Kidney epithelial cell (primary cell): ENCODE measurements around the gene HTR3A. TPM values are rescaled to one million over a fixed set of nuclear protein-coding genes. Genes with fewer than 3 reads are reported as not detected.

Experiments used
- DNase-seq: peaks from one replicate; pipeline ENCODE4 v3.0.0-alpha.2; 2010; ENCODE audit warnings: low read depth
- H3K27me3 ChIP-seq: 2 replicates; pipeline ENCODE4 v1.6.0; 2011; ENCODE audit warnings: low read length; ENCODE audit not compliant: control insufficient read depth, insufficient read depth
- H3K36me3 ChIP-seq: 2 replicates; pipeline ENCODE4 v1.5.1; 2011; ENCODE audit warnings: low read length; ENCODE audit not compliant: control insufficient read depth, insufficient read depth
- H3K4me3 ChIP-seq: 2 replicates; pipeline ENCODE4 v1.5.1; 2011; ENCODE audit warnings: low read depth, mild to moderate bottlenecking, control low read depth, low read length
- CTCF ChIP-seq: IDR thresholded peaks from 2 replicates; pipeline ENCODE4 v1.5.1; 2011; ENCODE audit warnings: mild to moderate bottlenecking, moderate library complexity, low read length, control low read depth, inconsistent platforms; ENCODE audit not compliant: insufficient read depth, poor library complexity, severe bottlenecking
- total RNA-seq: library from RNA; depleted of rRNA; stranded (reverse); fragments of >200 nt; gene quantifications from 2 replicates; pipeline ENCODE4 v1.2.3, GENCODE V29; 2015

The HTR3A gene
- total RNA-seq, 1 donor from 2014 or later: 0.25 TPM

- no peak for DNase-seq
- H3K36me3 ChIP-seq: no peaks in the 10 kb centered on the region
- no peak overlapping the region for H3K4me3 ChIP-seq
- no peak for TF ChIP-seq CTCF
- H3K27me3 ChIP-seq: peaks cover 9% of the 10 kb centered on the region
Measured at GRCh38 chr11:113998574-113998973, 23.7 kb downstream of the HTR3A start.

GRCh38 chr11:114000526-114000925 lies 25.6 kb downstream of the HTR3A start:
- no peak for TF ChIP-seq CTCF
- Histone ChIP-seq H3K4me3 (no peak overlapping the region), H3K27me3 (peaks cover 2% of the 10 kb centered on the region), H3K36me3 (no peaks in the 10 kb centered on the region)
- DNase-seq: no peak

GRCh38 chr11:114001416-114001815 lies 26.5 kb downstream of the HTR3A start:
- H3K4me3 ChIP-seq: no peak overlapping the region
- peaks cover 2% of the 10 kb centered on the region for H3K27me3 ChIP-seq
- TF ChIP-seq CTCF: no peak
- no peaks in the 10 kb centered on the region for H3K36me3 ChIP-seq
- DNase-seq: no peak

GRCh38 chr11:114008331-114008730 lies 33.4 kb downstream of the HTR3A start:
- Histone ChIP-seq H3K36me3 (no peaks in the 10 kb centered on the region), H3K27me3 (peaks cover 2% of the 10 kb centered on the region), H3K4me3 (no peak overlapping the region)
- no peak for TF ChIP-seq CTCF
- DNase-seq: no peak

GRCh38 chr11:114010931-114011330 lies 36.0 kb downstream of the HTR3A start:
- DNase-seq: no peak
- Histone ChIP-seq H3K27me3 (peaks cover 2% of the 10 kb centered on the region), H3K4me3 (no peak overlapping the region), H3K36me3 (no peaks in the 10 kb centered on the region)
- no peak for TF ChIP-seq CTCF

GRCh38 chr11:114011443-114011842 lies 36.5 kb downstream of the HTR3A start:
- H3K36me3 ChIP-seq: no peaks in the 10 kb centered on the region
- no peak for TF ChIP-seq CTCF
- H3K27me3 ChIP-seq: peaks cover 2% of the 10 kb centered on the region
- no peak for DNase-seq
- no peak overlapping the region for H3K4me3 ChIP-seq
